Panc1 (cell line): Measurements from ENCODE around the gene GSG1L. TPM values are rescaled to one million over a fixed set of nuclear protein-coding genes. Genes with fewer than 3 reads are reported as not detected.

Experiments
- ATAC-seq: fragments of 200-7000 bp; cut with Tn5 transposase; 2 replicates; pipeline ENCODE4 v1.9.1; 2020; ENCODE audit warnings: mild to moderate bottlenecking, moderate library complexity
- BruUV-seq: library from RNA; stranded (reverse); fragments of 400-500 nt; replicated peaks from 2 replicates; lab custom pipeline; 2021; lab: Mats Ljungman, UMichigan
- CTCF ChIA-PET: fragments of 300-600 bp; sonication (Branson Sonifier 250); formaldehyde crosslinking; loops from one replicate; lab custom pipeline; 2022; ENCODE audit warnings: antibody characterized with exemption; lab: Charles Lee
- POLR2A ChIA-PET: fragments of 300-600 bp; sonication (Branson Sonifier 250); formaldehyde crosslinking; loops from one replicate; lab custom pipeline; 2022; ENCODE audit warnings: antibody characterized with exemption; lab: Charles Lee
- DNase-seq: peaks from one replicate; pipeline ENCODE4 v3.0.0-alpha.2; 2010; ENCODE audit warnings: low read depth, low spot score
- H3K27ac ChIP-seq: 2 replicates; pipeline ENCODE4 v1.5.1; 2011; ENCODE audit warnings: mild to moderate bottlenecking, low read length, inconsistent platforms
- H3K27me3 ChIP-seq: fragments of 200-500 bp; sonication (Bioruptor generic); 2 replicates; pipeline ENCODE4 v1.6.0; 2014; ENCODE audit warnings: low read length, inconsistent platforms; ENCODE audit not compliant: control insufficient read depth, insufficient read depth
- H3K36me3 ChIP-seq: fragments of 200-500 bp; sonication (Bioruptor generic); 2 replicates; pipeline ENCODE4 v1.5.1; 2014; ENCODE audit warnings: inconsistent platforms, mild to moderate bottlenecking, low read length, moderate library complexity; ENCODE audit not compliant: control insufficient read depth, insufficient read depth
- H3K4me1 ChIP-seq: 2 replicates; pipeline ENCODE4 v1.5.1; 2011; ENCODE audit warnings: inconsistent platforms, mild to moderate bottlenecking, low read length, moderate library complexity; ENCODE audit not compliant: control insufficient read depth, insufficient read depth
- H3K4me3 ChIP-seq, 2 experiments: 2 replicates each; pipeline ENCODE4 v1.5.1; 2011 to 2012; ENCODE audit warnings: low read depth in 2 of 2, low read length in 2 of 2, mild to moderate bottlenecking in 2 of 2, inconsistent platforms in 1 of 2, moderate library complexity in 1 of 2
- H3K9me3 ChIP-seq: fragments of 200-500 bp; sonication (Bioruptor generic); 2 replicates; pipeline ENCODE4 v1.5.1; 2014; ENCODE audit warnings: low read depth, mild to moderate bottlenecking, inconsistent platforms, low read length, moderate library complexity; ENCODE audit not compliant: control insufficient read depth, insufficient read depth
- POLR2AphosphoS5 ChIP-seq: IDR thresholded peaks from 2 replicates; pipeline ENCODE4 v1.6.1; 2012; ENCODE audit warnings: mild to moderate bottlenecking, low read depth, low read length, moderate library complexity
- SIN3A ChIP-seq: IDR thresholded peaks from 2 replicates; pipeline ENCODE4 v1.6.1; 2012; ENCODE audit warnings: low read depth, mild to moderate bottlenecking, low read length, moderate library complexity, borderline replicate concordance; ENCODE audit not compliant: insufficient read depth
- TCF7L2 ChIP-seq: IDR thresholded peaks from 2 replicates; pipeline ENCODE4 v1.6.1; 2011; ENCODE audit warnings: mild to moderate bottlenecking, low read depth, low read length, inconsistent platforms
- in situ Hi-C: cut with HindIII; loops from 2 replicates; pipeline ENCODE4 v1.10.0; 2016; ENCODE audit warnings: low sequenced_read_pairs, low pct_unique_long_range_greater_than_20kb
- intact Hi-C: fragments of 100-400 bp; cut with micrococcal nuclease; formaldehyde crosslinking; loops from one replicate; pipeline ENCODE4 v1.10.0; 2022; ENCODE audit not compliant: unreplicated experiment
- total RNA-seq: library from RNA; stranded (reverse); gene quantifications from one replicate; pipeline ENCODE4 v1.2.1, GENCODE V29; 2021; ENCODE audit not compliant: unreplicated experiment
- TF ChIP-seq, protein P1 (sequence below), 2 experiments: IDR thresholded peaks; 2 replicates each; pipeline ENCODE4 v1.6.1; 2011 to 2012; ENCODE audit warnings: low read depth in 2 of 2, control low read depth in 1 of 2, low read length in 1 of 2, mild to moderate bottlenecking in 1 of 2, moderate library complexity in 1 of 2; ENCODE audit not compliant: insufficient read depth in 1 of 2
- TF ChIP-seq, protein P2 (sequence below): fragments of 450-650 bp; IDR thresholded peaks from 2 replicates; pipeline ENCODE4 v1.5.1; 2017; ENCODE audit warnings: mild to moderate bottlenecking

The GSG1L gene
- total RNA-seq, 1 experiment from 2014 or later = 0.08 TPM

GRCh38 chr16:28057949-28058348, 5.6 kb downstream of the GSG1L start:
- Histone ChIP-seq H3K9me3 (no peaks in the 10 kb centered on the region), H3K36me3 (no peaks in the 10 kb centered on the region), H3K27me3 (peaks cover 12% of the 10 kb centered on the region), H3K4me3 (no peak overlapping the region), H3K27ac (no peak overlapping the region), H3K4me1 (no peaks in the 10 kb centered on the region)
- intact Hi-C loops = no loop called here
- CTCF ChIA-PET = no interaction called here
- TF ChIP-seq TCF7L2 (no peak), SIN3A (no peak), POLR2AphosphoS5 (no peak)
- TF ChIP-seq, protein P1, sequence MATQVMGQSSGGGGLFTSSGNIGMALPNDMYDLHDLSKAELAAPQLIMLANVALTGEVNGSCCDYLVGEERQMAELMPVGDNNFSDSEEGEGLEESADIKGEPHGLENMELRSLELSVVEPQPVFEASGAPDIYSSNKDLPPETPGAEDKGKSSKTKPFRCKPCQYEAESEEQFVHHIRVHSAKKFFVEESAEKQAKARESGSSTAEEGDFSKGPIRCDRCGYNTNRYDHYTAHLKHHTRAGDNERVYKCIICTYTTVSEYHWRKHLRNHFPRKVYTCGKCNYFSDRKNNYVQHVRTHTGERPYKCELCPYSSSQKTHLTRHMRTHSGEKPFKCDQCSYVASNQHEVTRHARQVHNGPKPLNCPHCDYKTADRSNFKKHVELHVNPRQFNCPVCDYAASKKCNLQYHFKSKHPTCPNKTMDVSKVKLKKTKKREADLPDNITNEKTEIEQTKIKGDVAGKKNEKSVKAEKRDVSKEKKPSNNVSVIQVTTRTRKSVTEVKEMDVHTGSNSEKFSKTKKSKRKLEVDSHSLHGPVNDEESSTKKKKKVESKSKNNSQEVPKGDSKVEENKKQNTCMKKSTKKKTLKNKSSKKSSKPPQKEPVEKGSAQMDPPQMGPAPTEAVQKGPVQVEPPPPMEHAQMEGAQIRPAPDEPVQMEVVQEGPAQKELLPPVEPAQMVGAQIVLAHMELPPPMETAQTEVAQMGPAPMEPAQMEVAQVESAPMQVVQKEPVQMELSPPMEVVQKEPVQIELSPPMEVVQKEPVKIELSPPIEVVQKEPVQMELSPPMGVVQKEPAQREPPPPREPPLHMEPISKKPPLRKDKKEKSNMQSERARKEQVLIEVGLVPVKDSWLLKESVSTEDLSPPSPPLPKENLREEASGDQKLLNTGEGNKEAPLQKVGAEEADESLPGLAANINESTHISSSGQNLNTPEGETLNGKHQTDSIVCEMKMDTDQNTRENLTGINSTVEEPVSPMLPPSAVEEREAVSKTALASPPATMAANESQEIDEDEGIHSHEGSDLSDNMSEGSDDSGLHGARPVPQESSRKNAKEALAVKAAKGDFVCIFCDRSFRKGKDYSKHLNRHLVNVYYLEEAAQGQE (IDR thresholded peaks at IDR 0.05; ENCODE audit: insufficient read depth in 1 of 2, low read depth in 2 of 2, low read length in 1 of 2) = no peak
- TF ChIP-seq, protein P2, sequence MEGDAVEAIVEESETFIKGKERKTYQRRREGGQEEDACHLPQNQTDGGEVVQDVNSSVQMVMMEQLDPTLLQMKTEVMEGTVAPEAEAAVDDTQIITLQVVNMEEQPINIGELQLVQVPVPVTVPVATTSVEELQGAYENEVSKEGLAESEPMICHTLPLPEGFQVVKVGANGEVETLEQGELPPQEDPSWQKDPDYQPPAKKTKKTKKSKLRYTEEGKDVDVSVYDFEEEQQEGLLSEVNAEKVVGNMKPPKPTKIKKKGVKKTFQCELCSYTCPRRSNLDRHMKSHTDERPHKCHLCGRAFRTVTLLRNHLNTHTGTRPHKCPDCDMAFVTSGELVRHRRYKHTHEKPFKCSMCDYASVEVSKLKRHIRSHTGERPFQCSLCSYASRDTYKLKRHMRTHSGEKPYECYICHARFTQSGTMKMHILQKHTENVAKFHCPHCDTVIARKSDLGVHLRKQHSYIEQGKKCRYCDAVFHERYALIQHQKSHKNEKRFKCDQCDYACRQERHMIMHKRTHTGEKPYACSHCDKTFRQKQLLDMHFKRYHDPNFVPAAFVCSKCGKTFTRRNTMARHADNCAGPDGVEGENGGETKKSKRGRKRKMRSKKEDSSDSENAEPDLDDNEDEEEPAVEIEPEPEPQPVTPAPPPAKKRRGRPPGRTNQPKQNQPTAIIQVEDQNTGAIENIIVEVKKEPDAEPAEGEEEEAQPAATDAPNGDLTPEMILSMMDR = no peak
- no peak for ATAC-seq
- no TSS peak for BruUV-seq
- POLR2A ChIA-PET = no interaction called here
- in situ Hi-C loops = no loop called here
- DNase-seq = no peak

GRCh38 chr16:28053461-28053860, 10.1 kb downstream of the GSG1L start:
- Histone ChIP-seq H3K27ac (no peak overlapping the region), H3K4me3 (no peak overlapping the region), H3K9me3 (peaks cover 2% of the 10 kb centered on the region; the same call in 1 of the 2 replicates), H3K4me1 (no peaks in the 10 kb centered on the region), H3K36me3 (no peaks in the 10 kb centered on the region), H3K27me3 (peaks cover 2% of the 10 kb centered on the region; the same call in 1 of the 2 replicates)
- no TSS peak for BruUV-seq
- CTCF ChIA-PET = no interaction called here
- POLR2A ChIA-PET = no interaction called here
- TF ChIP-seq, protein P2 = no peak
- TF ChIP-seq, protein P1 (IDR thresholded peaks at IDR 0.05; ENCODE audit: insufficient read depth in 1 of 2, low read depth in 2 of 2, low read length in 1 of 2) = no peak
- no peak for TF ChIP-seq SIN3A
- TF ChIP-seq POLR2AphosphoS5 = no peak
- no peak for TF ChIP-seq TCF7L2
- DNase-seq = no peak
- in situ Hi-C loops = no loop called here
- ATAC-seq = 0 out of 2 replicates have a peak, but pooled peaks have one; percentile 59
- intact Hi-C loops = no loop called here
